PC-3 (cell line): ENCODE results near the gene MANSC4.

Source experiments
- CTCF ChIP-seq: fragments of 300-600 bp; sonication (generic); conservative IDR thresholded peaks from 2 replicates; pipeline ENCODE4 v1.5.1; 2017; ENCODE audit warnings: antibody characterized with exemption, low read depth, mild to moderate bottlenecking, low read length
- EZH2 ChIP-seq: fragments of 300-600 bp; sonication (generic); IDR thresholded peaks from one replicate; pipeline ENCODE4 v1.6.1; 2017; ENCODE audit warnings: antibody characterized with exemption, mild to moderate bottlenecking, low read length; ENCODE audit not compliant: unreplicated experiment
- EZH2phosphoT487 ChIP-seq: fragments of 300-600 bp; sonication (generic); IDR thresholded peaks from 2 replicates; pipeline ENCODE4 v1.6.1; 2018; ENCODE audit warnings: mild to moderate bottlenecking, antibody characterized with exemption, low read length, borderline replicate concordance

GRCh38 chr12:27751386-27752047 is 28.5 kb downstream of the MANSC4 start:
- no peak for TF ChIP-seq CTCF
- TF ChIP-seq EZH2: no peak
- TF ChIP-seq EZH2phosphoT487: no peak
